ENCODE measurements around the gene BBS9.

DNA sequence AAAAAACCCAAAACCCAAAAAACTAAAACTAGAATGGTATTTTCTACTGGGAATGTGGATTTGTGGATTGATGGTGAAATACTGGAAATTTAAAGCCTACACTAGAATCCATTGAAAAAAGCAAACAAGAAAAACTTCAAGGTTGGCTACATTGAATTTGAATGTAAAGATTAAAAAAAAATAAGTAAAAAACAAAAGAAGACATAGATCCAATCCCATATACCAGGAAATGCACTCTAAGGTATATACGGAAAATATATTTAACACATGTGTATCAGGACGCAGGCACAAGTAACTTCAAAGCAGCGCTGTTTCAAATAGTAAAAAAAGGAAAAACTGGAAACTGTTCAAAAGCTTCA, 754 bp upstream of the BBS9 start:
- no peak for TF ChIP-seq EZH2phosphoT487 (IDR thresholded peaks at IDR 0.05; ENCODE audit: unreplicated experiment)
- no peak for TF ChIP-seq EZH2 (IDR thresholded peaks at IDR 0.05; ENCODE audit: low read depth, unreplicated experiment)
- TF ChIP-seq POLR2AphosphoS5 (IDR thresholded peaks at IDR 0.05; ENCODE audit: low read depth), result no peak
- TF ChIP-seq, protein P1, sequence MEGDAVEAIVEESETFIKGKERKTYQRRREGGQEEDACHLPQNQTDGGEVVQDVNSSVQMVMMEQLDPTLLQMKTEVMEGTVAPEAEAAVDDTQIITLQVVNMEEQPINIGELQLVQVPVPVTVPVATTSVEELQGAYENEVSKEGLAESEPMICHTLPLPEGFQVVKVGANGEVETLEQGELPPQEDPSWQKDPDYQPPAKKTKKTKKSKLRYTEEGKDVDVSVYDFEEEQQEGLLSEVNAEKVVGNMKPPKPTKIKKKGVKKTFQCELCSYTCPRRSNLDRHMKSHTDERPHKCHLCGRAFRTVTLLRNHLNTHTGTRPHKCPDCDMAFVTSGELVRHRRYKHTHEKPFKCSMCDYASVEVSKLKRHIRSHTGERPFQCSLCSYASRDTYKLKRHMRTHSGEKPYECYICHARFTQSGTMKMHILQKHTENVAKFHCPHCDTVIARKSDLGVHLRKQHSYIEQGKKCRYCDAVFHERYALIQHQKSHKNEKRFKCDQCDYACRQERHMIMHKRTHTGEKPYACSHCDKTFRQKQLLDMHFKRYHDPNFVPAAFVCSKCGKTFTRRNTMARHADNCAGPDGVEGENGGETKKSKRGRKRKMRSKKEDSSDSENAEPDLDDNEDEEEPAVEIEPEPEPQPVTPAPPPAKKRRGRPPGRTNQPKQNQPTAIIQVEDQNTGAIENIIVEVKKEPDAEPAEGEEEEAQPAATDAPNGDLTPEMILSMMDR (conservative IDR thresholded peaks at IDR 0.05; ENCODE audit: low read depth in 2 of 2), result no peak

Data from GM23338 (cell line).